NOMO-1 (cell line): ENCODE data around the gene NLRP3.
"Not testable (repeated sequence)": the region's sequence is repeated elsewhere in the genome, so short reads cannot be mapped to it uniquely, and the experiment has no call there.

Experiments used
- DNase-seq, 2 experiments: peaks; one replicate each; lab custom pipeline; 2025; ENCODE audit not compliant: unreplicated experiment in 2 of 2; lab: John Stamatoyannopoulos, UW

NLRP3 gene

DNA sequence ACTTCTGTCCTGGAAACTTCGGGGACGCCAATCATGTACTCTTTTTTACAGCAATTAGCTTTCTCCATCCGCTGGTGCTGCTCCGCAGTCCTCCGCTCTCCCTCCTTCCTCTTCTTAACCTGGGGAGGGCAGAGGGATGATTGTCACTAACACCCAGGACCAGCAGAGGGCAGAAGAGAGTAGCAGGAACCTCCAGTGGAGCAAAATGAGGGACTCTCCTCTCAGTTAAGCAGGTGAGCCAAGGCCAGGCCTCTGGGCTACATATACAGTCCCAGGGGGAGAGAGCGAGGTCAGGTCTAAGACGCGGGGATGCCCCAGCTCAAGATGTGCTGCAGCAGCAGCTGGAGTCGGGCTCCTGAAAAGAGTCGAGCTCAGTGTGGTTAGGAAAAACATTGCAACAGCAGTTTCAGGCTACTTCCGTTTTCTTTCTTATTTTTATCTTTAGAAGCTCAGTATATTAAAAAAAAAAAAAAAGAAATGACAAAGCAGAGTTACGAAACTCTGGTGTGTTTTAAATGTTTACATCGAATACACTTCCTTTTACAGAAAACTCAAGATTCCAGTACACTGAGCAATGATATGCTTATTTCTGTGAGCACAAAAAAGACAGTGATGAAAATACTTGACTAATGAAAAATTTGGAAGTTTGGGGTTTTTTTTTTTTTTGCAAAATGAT, 25.7 kb upstream of the NLRP3 start:
- DNase-seq, result peak; percentile 82 to 98

DNA sequence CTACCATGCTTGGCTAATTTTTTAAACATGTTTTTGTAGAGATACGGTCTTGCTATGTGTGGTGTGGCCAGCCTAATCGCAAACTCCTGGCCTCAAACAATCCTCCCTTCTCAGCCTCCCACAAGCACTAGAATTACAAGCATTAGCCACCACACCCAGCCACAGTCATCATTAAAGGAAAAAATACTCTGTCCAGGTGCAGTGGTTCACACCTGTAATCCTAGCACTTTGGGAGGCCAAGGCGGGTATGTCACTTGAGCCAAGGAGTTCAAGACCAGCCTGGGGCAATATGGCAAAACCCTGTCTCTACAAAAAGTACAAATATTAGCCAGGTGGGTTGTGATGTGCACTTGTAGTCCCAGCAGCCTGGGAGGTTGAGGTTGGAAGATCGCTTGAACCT, 25.0 kb upstream of the NLRP3 start:
- no peak for DNase-seq

DNA sequence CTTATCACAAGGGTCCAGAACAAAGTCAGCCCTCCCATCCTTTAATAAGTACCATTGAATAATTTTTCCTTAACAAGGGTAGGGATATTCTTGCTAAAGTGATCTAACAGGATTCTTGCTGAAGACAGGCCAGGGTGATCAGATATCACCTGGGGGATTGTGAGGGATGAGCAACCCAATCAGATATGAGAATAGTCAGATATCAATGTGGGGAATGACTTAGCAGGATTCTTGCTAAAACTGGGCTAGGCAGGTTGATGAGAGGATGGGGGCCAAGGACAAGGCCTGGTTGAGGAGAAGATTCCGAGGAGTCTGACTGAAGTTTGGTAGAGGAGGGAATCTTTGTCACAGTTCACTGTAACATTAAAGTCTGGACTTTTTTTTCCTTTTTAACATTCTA, 23.9 kb upstream of the NLRP3 start:
- no peak for DNase-seq

DNA sequence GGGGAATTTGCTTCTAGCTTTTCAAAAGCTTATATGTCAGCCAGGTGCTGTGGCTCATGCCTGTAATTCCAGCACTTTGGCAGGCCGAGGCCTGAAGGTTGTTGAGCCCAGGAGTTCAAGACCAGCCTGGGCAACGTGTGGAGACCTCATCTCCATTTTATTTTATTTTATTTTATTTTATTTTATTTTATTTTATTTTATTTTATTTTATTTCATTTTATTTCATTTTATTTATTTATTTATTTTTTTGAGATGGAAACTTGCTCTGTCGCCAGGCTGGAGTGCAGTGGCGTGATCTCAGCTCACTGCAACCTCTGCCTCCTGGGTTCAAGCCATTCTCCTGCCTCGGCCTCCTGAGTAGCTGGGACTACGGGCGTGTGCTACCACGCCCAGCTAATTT, 20.9 kb upstream of the NLRP3 start:
- DNase-seq, result not testable (repeated sequence)

DNA sequence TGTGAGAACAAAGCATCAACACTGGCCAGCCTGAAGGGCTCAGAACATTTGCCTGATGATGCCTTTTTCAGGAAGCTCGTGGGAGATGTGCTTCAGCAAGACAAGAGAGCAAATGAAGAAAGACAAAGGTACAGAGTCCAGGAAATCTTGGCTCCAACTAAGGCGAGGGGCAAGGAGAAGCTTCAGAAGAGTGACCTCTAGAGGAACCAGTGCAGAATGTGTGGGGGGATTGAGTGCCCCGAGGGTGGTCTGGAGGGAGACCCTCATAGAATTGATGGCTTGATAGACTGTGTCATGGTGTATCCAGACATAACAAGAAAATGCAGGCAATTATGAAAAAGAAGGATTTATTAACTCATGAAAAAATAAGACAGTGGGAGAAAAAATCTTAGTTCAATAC, 15.3 kb upstream of the NLRP3 start:
- peak in 1 of 2 experiments; percentile 12 for DNase-seq

DNA sequence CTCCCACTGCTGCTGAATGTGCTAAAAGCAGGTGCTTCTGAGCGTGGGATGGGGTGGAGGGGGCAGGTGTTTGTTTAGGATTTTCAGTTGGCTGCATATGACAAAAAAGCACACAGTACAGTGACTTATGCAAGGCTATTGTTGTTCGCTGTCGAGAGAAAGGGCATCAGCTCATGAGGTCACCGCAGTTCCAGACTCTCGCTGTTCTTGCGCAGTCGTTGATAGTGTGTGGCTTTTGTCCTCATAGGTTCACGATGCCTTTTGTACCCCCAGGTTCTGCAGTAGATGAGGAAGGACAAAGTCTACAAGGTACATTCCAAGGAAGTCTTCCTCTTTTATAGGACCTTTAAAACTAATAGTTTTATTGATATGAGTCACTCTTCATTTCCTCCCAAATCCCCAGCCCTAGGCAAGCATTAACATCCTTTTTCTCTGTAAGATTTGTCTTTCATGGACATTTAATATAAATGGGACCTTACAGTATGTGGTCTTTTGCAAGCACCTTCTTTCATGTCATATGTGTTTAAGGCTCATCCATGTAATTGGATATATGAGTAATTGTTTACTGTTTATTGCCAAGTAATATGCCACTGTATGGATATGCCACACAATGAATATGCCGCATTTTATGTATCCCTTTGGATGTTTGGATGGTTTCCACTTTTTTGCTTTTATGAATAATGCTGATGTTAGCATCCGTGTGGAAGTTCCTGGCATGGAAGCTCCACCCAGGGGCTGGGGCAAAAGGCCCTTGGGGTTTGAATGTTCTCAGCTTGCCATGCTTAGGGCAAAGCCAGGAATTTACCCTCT, 14.5 kb upstream of the NLRP3 start:
- peak; percentile 46 to 84 for DNase-seq

DNA sequence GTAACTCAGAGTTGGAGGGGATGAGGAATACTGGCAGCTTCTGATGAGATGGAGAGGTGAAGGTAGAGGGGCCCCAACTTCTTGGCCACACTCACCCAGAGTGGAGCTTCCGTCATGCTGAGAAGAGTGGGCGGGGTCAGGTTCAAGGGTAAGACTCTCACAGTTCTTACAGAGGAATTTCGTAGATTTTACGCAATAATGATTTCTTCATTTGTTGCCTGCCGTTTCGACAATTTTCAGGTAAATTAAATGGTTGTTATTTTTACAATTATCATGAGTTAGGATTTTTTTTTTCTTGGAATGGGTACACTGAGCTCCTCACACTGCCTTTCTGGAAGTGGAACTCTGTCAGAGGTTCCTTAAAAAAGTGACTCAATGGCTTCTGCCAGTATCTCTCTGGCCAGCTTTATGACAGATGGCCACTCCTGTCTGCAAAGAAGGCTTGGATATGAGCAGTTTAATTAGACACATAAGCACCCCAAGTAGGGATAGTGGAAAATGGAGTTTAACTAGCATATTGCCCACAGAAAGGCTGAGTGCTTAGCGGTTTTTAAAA, 13.8 kb upstream of the NLRP3 start:
- peak; percentile 30 to 73 for DNase-seq

DNA sequence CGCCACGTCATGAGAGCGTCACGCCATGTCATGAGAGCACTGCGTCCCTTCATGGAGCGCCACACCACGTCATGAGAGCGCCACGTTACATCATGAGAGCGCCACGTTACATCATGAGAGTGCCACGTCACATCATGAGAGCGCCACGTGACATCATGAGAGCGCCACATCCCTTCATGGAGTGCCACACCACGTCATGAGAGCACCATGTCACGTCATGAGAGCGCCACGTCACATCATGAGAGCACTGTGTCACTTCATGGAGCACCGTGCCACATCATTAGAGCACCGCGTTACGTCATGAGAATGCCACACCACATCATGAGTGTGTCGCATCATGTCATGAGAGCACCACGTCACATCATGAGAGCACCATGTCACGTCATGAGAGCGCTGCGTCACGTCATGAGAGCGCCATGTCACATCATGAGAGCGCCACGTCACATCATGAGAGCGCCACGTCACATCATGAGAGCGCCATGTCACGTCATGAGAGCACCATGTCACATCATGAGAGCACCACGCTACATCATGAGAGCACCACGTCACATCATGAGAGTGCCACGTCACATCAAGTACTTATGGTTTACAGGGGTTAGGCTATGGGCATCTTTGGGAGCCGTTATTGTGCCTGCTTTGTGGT, 9.8 kb upstream of the NLRP3 start:
- DNase-seq, result no peak

DNA sequence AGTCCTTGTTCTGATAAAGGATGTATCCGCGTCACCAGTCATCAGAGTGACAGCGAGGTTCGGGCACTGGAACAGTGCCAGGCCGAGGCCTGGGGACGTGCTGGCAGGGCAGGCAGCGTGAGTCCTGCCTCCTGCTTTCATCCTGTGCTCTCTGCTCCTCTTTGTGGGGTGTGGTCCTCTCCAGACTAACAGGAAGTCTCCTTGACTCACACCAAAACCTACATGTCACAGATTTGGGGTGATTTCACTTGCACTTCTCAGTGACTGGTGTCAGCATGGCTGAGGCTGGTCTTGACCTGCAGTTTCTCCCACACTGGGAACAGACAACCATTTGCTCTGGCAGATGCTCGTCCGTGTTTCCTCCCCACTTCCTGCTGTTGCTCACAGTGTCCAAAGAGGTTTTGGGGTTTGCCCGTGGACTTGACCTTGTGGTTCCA, 8.8 kb upstream of the NLRP3 start:
- DNase-seq, result peak; percentile 51 to 74

DNA sequence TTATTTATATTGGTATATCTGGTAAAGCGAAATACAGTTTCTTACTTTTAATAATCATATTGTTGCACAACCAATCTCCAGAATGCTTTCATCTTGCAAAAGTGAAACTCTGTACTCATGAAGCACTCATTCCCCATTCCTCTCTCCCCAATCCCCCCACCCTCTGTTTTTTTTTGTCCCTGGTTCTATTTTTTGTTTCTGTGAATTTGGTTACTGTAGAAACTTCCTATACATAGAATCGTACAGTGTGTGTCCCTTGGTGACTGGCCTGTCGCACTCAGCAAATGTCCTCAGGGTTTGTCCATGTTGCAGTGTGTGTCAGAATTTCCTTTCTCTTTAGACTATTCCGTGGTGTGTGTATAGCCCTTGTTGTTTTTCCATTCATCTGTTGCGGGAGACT, 7.9 kb upstream of the NLRP3 start:
- peak; percentile 14 to 44 for DNase-seq

DNA sequence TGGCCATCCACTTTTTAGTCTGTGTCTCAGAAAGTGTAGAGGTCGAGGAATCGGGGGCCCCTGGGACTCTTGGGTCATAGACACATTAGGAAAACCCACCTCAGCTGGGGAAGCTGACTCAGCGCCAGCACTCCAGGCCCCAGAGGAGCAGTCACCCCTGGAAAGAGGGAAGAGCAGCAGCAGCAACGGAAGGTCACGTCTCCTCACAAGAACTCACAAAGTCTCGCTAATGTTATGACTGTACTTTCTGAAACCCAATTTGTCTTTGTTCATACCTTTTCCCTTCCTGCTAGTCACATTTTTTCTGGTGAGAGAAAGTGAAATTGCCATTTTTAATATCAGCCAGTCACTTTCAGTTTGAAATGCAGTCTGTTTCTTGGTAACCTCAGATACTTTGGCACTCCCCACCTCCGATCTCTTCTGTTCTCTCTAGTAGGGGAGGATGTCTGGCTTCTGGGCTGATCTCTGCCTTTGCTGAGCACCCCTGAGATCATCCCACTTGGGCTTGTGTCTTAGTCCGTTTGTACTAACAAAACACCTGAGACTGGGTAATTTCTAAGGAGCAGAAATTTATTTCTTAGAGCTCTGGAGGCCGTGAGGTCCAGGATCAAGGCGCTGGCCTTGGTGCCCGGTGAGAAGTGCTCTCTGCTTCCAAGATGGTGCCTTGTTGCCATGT, 6.0 kb upstream of the NLRP3 start:
- DNase-seq, result peak in 1 of 2 experiments; percentile 15

DNA sequence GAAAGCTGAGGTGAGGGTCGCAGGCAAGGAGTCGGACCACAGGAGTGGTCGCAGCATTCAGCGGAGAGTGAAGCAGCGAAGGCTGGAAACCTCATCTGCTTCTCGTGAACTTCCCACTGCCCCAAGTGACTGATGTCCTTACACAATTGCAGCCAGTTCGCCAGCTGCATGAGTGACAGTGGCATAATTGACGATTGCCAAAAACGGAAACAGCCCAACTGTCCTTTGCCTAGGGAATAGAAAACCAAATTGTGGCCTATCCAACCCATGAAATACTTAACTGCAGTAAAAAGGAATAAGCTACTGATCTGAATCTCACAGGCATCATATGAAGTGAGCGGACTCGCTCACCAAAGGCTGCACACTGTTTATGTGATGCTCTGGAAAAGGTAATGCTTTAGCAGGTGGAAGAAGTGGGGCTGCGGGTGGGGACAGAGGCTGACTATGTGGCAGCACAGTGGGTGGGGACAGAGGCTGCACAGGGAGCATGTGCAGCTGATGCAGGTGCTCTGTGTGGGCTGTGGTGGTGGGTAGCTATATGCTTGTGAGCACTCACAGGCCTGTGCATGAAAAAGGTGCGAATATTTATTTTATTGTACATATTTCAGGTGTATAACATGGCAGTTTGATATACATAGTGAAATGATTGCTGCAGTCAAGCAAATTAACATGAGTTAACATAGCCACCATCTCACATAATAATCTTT, 4.2 kb upstream of the NLRP3 start:
- DNase-seq, result peak; percentile 87 to 92

DNA sequence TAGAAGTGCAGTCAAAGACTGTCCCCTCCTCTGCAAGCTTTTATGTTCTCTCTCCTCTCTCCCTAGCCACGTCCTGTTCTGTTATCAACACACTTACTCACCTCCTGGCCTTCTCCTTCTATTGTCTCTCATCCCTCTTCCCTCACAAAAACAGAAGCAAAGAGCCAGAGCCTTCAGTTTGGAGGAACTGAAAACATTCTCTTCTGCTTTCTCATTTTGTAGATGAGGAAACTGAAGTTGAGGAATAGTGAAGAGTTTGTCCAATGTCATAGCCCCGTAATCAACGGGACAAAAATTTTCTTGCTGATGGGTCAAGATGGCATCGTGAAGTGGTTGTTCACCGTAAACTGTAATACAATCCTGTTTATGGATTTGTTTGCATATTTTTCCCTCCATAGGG, 1.9 kb downstream of the NLRP3 start:
- DNase-seq, result peak; percentile 61 to 85

DNA sequence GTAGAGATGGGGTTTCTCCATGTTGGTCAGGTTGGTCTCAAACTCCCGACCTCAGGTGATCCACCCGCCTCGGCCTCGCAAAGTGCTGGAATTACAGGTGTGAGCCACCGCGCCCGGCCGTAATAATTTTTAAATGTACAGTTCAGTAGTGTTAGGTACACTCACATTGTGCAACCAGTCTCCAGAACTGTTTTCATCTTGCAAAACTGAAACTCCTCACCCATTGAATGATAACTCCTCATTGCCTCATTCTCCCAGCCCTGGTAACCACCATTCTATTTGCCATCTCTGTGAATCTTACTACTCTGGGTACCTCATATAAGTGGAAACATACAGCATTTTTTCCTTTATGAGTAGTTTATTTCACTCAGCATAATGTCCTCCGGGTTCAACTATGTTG, 3.4 kb downstream of the NLRP3 start:
- peak; percentile 67 to 76 for DNase-seq

DNA sequence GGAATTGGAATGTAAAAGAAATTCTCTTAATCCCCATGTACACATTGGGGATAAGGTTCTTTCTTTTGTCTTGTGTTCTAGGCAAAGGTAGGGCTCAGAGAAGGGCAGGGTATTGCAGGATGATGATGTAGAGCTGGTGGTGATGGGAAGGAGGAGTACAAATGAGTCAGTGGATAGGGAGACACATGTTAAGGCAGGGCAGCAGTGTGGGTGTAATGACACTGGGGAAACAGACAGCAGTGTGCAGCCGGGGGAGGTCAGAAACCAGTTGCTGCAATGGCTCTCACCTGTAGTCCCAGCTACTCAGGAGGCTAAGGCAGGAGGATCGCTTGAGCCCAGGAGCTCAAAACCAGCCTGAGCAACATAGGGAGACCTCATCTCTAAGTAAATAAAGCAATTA, 5.1 kb downstream of the NLRP3 start:
- DNase-seq, result no peak

DNA sequence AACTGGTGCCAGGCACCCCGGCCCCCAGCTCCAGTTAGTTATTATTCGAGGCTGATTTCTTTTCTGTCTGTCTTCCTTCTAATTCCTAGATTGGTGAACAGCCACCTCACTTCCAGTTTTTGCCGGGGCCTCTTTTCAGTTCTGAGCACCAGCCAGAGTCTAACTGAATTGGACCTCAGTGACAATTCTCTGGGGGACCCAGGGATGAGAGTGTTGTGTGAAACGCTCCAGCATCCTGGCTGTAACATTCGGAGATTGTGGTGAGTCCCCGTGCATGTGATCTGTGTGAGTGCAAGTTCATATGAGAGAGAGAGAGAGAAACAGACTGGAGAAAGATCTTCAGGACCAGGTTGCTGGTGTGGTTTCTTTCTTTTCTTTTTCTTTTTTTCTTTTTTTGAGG, 13.5 kb downstream of the NLRP3 start:
- no peak for DNase-seq

DNA sequence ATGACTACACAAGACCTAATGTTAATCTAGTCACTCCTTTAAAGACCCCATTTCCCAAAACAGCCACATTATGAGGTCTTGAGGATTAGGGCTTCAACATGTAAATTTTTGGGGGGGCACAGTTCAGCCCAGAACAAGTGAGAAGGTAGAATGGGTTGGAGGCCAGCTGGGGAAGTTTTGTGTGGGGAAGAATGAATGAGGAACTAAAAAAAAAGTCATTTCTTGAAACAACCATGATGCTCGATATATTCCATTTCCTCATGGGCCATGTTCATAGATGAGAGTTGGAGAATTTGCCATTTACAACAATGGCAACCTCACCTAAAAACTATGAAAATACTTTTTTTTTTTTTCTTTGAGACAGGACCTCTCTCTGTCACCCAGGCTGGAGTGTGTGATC, 14.5 kb downstream of the NLRP3 start:
- peak in 1 of 2 experiments; percentile 12 for DNase-seq

DNA sequence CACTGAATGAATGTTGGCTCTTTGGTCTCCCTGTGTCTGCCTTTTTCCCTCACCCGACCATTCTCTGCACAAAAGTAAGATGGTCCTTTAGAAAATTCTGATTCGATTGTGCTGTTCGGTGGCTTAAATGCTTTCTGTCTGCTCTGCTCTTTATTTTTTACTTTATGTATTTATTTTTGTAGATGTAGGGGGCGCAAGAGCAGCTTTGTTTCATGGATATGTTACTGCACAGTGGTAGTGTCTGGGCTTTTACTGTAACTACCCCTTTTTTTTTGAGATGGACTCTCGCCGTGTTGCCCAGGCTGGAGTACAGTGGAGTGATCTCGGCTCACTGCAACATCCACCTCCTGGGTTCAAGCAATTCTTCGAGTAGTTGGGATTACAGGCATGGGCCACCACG, 15.7 kb downstream of the NLRP3 start:
- DNase-seq, result no peak

DNA sequence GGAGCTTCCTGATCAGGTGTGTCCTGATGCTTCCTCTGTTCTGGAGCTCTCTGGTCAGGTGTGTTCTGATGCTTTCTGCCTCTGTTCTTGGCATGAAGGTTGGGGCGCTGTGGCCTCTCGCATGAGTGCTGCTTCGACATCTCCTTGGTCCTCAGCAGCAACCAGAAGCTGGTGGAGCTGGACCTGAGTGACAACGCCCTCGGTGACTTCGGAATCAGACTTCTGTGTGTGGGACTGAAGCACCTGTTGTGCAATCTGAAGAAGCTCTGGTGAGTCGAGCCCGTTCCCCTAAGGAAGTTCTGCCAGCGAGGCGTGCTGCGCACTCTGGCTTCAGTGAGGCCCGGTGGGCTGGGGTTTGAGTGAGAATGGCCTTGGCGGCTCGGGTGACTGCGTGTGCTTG, 18.0 kb downstream of the NLRP3 start:
- DNase-seq, result peak; percentile 48 to 65

DNA sequence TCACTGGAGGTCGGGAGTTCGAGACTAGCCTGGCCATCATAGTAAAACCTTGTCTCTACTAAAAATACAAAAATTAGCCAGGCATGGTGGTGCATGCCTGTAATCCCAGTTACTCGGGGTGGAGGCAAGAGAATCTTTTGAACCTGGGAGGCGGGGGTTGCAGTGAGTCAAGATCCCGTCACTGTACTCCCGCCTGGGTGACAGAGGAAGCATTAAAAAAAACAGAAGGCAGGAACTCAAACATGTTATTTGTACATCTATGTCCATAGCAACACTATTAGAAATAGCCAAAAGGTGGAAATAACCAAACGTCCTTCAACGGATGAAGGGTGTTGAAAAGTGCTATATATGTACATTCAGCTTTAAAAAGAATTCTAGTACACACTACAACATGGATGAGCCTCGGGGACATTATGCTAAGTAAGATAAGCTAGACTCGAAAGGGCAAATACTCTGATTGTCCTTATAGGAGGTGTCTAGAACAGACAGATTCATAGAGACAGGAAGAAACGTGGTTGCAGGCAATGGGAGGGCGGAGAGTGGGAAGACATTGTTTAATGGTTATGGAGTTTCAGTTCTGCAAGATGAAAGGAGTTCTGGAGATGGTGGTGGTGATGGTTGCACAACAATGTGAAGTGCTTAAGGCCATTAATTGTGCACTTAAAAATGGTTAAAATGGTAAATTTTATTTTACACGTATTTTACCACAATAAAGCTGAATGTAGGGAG, 19.2 kb downstream of the NLRP3 start:
- DNase-seq, result peak; percentile 88 to 94
